ENCODE data around the gene GET4. TPM values are rescaled to one million over a fixed set of nuclear protein-coding genes. Genes with fewer than 3 reads are reported as not detected.

Gene GET4
- total and polyA plus RNA-seq, 2 of the 13 experiments (the other 11 are each of a cell fraction or from before 2014, with no cell fraction given), result 28.2 to 35.2 TPM

DNA sequence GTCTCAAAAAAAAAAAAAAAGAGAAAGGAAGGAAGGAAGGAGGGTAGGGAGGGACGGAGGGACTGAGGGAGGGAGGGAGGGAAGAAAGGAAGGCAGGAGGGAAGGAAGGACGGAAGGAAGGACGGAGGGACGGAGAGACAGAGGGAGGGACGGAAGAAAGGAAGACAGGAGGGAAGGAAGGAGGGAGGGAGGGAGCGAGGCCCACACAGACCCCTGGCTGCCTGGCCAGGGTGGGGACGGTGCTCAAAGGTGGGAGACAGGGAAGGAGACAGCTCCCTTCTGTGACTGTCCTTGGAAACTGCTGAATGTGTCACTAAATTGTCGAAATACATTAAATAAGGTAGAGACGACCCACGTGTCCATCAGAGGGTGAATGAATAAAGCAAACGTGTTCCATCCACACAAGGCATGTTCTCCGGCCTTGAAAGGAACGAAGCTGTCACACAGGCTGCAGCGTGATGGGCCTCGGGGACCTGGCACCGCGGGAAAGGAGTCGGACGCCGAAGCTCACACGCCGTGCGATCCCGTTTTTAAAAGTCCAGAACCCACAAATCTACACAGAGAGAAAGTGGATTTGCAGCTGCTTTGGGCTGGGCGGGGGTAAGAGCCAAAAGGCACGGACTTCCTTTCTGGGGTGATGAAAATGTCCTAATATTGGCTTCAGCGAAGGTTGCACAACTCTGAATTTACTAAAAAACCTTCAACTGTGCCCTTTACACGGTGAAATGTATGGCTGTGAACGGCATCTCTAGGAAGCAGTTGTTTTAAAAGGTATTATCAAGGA lies 54.8 kb downstream of the GET4 start:
- no peaks in the 10 kb centered on the region for H3K9me3 ChIP-seq (ENCODE audit: low read length)
- BruUV-seq (replicated peaks), result no TSS peak
- CTCF ChIA-PET (ENCODE audit: low intra/inter-chr PET ratio, low total read pairs), result no interaction called here
- intact Hi-C loops (cut with micrococcal nuclease; ENCODE audit: unreplicated experiment), result no loop called here
- H3K79me2 ChIP-seq (ENCODE audit: insufficient read depth, low read length), result no peaks in the 10 kb centered on the region
- in situ Hi-C loops (cut with HindIII; ENCODE audit: extremely low pct_ligation_motif_present, low pct_unique_long_range_greater_than_20kb), result no loop called here
- DNase-seq (ENCODE audit: low spot score), result no peak
- H2AFZ ChIP-seq (ENCODE audit: low read length), result no peak overlapping the region
- 76% methylated on average over 29 of the region's 29 CpGs for WGBS (ENCODE audit: low lambda C conversion rate)
- no peaks in the 10 kb centered on the region for H4K20me1 ChIP-seq (ENCODE audit: insufficient read depth, low read length)
- no peaks in the 10 kb centered on the region for H3K36me3 ChIP-seq (replicated peaks in 1 of 2; ENCODE audit: control insufficient read depth in 1 of 2, insufficient read depth in 2 of 2, low read length in 2 of 2)
- no peak for ATAC-seq
- H3K4me1 ChIP-seq (ENCODE audit: insufficient read depth, low read length), result peaks cover 55% of the 10 kb centered on the region
- TF ChIP-seq PRPF4 (IDR thresholded peaks at IDR 0.05; ENCODE audit: low read depth, low read length, poor library complexity, severe bottlenecking), result peak; percentile 38
- TF ChIP-seq, protein P1, sequence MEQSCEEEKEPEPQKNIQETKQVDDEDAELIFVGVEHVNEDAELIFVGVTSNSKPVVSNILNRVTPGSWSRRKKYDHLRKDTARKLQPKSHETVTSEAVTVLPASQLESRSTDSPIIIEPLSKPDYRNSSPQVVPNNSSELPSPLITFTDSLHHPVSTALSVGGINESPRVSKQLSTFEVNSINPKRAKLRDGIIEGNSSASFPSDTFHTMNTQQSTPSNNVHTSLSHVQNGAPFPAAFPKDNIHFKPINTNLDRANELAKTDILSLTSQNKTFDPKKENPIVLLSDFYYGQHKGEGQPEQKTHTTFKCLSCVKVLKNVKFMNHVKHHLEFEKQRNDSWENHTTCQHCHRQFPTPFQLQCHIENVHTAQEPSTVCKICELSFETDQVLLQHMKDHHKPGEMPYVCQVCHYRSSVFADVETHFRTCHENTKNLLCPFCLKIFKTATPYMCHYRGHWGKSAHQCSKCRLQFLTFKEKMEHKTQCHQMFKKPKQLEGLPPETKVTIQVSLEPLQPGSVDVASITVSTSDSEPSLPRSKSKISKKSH (CRISPR knock-in tag; IDR thresholded peaks at IDR 0.05; ENCODE audit: borderline replicate concordance), result no peak
- peak; percentile 74 for TF ChIP-seq CEBPB (IDR thresholded peaks at IDR 0.05; ENCODE audit: borderline replicate concordance, low read depth, low read length)
- TF ChIP-seq, protein P2, sequence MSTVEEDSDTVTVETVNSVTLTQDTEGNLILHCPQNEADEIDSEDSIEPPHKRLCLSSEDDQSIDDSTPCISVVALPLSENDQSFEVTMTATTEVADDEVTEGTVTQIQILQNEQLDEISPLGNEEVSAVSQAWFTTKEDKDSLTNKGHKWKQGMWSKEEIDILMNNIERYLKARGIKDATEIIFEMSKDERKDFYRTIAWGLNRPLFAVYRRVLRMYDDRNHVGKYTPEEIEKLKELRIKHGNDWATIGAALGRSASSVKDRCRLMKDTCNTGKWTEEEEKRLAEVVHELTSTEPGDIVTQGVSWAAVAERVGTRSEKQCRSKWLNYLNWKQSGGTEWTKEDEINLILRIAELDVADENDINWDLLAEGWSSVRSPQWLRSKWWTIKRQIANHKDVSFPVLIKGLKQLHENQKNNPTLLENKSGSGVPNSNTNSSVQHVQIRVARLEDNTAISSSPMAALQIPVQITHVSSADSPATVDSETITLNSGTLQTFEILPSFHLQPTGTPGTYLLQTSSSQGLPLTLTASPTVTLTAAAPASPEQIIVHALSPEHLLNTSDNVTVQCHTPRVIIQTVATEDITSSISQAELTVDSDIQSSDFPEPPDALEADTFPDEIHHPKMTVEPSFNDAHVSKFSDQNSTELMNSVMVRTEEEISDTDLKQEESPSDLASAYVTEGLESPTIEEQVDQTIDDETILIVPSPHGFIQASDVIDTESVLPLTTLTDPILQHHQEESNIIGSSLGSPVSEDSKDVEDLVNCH (CRISPR knock-in tag; IDR thresholded peaks at IDR 0.05), result no peak
- TF ChIP-seq FOXM1 (CRISPR knock-in tag; IDR thresholded peaks at IDR 0.05), result no peak
- TF ChIP-seq ZBTB7B (CRISPR knock-in tag; IDR thresholded peaks at IDR 0.05), result no peak
- peak; percentile 46; the same call in 1 of the 2 replicates for TF ChIP-seq CEBPG (CRISPR knock-in tag; IDR thresholded peaks at IDR 0.05)
- TF ChIP-seq, protein P3, sequence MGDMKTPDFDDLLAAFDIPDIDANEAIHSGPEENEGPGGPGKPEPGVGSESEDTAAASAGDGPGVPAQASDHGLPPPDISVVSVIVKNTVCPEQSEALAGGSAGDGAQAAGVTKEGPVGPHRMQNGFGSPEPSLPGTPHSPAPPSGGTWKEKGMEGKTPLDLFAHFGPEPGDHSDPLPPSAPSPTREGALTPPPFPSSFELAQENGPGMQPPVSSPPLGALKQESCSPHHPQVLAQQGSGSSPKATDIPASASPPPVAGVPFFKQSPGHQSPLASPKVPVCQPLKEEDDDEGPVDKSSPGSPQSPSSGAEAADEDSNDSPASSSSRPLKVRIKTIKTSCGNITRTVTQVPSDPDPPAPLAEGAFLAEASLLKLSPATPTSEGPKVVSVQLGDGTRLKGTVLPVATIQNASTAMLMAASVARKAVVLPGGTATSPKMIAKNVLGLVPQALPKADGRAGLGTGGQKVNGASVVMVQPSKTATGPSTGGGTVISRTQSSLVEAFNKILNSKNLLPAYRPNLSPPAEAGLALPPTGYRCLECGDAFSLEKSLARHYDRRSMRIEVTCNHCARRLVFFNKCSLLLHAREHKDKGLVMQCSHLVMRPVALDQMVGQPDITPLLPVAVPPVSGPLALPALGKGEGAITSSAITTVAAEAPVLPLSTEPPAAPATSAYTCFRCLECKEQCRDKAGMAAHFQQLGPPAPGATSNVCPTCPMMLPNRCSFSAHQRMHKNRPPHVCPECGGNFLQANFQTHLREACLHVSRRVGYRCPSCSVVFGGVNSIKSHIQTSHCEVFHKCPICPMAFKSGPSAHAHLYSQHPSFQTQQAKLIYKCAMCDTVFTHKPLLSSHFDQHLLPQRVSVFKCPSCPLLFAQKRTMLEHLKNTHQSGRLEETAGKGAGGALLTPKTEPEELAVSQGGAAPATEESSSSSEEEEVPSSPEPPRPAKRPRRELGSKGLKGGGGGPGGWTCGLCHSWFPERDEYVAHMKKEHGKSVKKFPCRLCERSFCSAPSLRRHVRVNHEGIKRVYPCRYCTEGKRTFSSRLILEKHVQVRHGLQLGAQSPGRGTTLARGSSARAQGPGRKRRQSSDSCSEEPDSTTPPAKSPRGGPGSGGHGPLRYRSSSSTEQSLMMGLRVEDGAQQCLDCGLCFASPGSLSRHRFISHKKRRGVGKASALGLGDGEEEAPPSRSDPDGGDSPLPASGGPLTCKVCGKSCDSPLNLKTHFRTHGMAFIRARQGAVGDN (CRISPR knock-in tag; IDR thresholded peaks at IDR 0.05), result peak; percentile 19; the same call in 1 of the 2 replicates
- 0 out of 2 replicates have a peak, but pooled peaks have one; percentile 0 for TF ChIP-seq POLR2G (IDR thresholded peaks at IDR 0.05; ENCODE audit: low read depth, low read length)
- no peaks in the 10 kb centered on the region for H3K27me3 ChIP-seq (ENCODE audit: control insufficient read depth in 1 of 2, insufficient read depth in 2 of 2, low read length in 2 of 2)
- H3K4me3 ChIP-seq (replicated peaks in 1 of 3; ENCODE audit: insufficient read depth in 1 of 3, low read depth in 2 of 3, low read length in 3 of 3), result no peak overlapping the region
- peak; percentile 28 for FAIRE-seq
- no peak overlapping the region for H3K27ac ChIP-seq (ENCODE audit: extremely low read length, insufficient read depth, low read length)
- POLR2A ChIA-PET, result interaction anchor here (1.0 to 1.5 kb wide), 2 partner anchors 27 to 46 kb away, joined by 3 to 4 read pairs; no protein-coding TSS in a partner anchor
- no peak overlapping the region for H3K9ac ChIP-seq (ENCODE audit: insufficient read depth, low read depth, low read length)
- H3K4me2 ChIP-seq (ENCODE audit: low read depth, low read length), result no peak overlapping the region

Measured in HepG2 (cell line).